Measurements from ENCODE around the gene HOXA1.

HOXA1 gene

DNA sequence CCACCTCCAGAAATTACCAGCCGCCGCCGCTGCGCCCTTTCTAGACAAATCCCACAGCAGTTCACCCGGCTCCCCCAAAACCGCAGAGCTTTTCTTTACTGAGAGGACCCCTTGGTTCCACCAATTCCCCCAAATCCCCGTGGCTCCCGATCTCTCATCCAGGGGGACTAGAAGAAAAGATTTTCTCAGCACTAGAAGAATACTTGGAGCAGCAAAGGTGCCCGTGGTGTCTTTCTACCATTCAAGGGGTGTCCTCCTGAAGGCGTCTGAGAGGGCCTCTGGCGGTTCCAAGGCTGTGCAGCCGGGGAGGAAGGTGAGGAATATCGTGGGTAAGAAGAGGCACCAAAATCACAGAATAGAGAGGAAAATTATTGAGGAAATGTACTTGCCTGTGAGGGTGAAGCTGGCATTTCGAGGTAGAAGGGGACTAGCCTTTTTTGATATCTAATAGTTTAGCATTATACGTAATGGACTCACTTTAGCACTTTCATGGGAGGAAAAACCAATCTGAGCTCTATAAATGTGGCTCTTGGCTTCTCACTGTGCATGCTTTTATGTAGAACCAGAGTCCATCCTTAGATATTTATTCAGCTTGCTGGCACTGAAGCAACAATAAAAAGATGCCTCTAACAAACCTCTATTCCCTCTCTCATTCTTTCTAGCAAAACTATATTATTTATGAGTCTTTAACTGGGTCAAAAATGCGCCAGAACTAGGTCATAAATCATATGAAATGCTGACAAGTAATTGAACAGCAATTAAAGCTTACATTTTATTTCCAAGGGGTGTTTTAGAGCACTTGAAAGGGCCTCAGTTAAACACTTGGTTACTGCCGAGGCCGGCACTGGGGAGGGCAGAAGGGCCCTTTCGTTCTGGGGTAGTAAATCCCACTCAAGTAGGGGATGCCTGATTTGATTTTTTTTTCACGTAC lies 20.5 kb upstream of the HOXA1 start:
- no peak for DNase-seq

DNA sequence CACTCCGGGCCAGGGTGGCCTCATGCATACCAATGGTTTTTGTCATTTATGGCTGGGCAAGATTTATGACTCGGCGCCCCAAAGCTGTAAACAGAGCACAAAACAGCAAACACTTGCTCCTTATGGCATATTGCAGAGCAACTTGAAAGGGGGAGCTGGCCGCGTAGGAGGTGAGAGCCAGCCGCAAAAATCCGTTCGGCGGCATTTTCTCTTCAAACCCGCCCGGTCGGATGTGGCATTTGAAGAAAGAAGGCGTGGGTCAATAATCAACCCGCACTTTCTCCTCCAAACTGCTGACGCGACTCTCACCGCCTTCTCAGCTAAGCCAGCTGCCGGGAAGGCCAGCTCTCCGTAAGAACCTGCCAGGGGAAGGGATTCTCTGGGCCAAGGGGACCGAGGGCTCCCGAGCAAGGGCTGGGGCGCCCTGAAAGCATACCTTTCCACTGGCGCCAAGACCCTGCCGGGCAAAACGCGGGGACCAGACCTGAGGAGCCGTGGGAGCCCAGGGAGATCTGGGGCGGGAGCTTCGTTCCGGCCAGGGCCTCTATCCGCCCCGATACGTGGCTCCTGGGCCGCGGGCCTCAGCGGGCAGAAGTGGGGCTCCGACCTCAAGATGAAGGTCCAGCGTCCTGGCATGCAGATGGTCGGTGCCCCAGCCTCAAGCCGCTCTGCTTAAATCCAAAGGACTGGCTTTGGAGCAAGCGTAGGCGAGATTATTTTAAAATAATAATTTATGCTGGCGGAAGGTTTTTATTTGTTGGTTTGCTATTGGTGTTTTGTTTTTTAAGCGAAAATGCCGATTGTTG lies 19.6 kb upstream of the HOXA1 start:
- no peak for DNase-seq

DNA sequence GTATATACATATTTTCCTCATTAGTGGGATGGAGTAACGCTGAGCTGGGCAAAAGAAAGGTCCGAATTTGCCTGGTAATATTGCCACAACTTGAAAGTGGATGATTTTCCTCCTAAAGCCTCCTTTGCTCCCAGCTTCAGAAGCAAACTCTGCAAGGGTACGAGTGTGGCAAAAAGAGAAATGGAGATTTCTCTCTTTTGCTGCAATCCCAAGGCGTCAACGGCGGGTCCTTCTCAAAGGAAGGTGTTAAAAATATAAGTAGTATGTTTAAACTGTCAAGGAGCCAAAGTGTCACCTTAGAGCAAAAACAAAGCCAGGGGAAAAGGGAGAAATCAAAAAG lies 19.1 kb upstream of the HOXA1 start:
- no peak for DNase-seq

DNA sequence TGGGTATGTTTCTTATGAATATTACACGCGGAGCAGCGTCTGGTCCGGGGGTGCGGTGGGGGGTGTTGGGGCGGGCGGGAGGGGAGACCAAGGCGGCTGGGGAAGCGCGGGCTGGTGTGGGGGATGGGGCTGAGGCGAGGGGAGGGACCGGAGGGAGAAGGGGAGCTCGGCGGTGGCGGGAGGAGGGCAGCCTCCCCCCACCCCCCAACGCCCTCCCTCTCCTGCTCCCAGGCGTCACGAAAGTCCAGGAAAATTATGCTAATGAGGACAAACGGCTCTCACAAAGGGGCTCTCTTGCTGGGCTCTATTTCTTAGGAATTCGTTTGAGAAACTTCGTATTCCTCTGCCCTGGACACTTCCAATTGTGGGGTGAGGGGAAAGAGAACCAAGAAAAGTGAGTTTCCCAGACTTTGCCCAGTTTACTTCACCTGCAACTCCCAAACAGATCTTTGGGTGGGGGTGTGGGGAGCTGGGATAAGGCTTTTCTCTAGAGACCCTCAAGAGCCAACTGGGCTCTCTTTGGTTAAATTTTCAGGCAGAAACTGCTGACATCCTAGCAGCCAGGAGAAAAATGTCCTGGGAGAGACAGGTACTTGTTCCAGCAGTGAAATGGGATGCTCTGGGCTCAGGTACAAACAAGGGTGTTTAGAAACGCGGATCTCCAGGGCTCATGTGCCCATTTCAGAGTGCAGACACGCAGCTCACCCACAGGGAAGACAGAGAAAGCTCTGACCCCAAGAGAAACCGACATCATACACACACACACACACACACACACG lies 18.4 kb upstream of the HOXA1 start:
- DNase-seq, result peak; percentile 50

DNA sequence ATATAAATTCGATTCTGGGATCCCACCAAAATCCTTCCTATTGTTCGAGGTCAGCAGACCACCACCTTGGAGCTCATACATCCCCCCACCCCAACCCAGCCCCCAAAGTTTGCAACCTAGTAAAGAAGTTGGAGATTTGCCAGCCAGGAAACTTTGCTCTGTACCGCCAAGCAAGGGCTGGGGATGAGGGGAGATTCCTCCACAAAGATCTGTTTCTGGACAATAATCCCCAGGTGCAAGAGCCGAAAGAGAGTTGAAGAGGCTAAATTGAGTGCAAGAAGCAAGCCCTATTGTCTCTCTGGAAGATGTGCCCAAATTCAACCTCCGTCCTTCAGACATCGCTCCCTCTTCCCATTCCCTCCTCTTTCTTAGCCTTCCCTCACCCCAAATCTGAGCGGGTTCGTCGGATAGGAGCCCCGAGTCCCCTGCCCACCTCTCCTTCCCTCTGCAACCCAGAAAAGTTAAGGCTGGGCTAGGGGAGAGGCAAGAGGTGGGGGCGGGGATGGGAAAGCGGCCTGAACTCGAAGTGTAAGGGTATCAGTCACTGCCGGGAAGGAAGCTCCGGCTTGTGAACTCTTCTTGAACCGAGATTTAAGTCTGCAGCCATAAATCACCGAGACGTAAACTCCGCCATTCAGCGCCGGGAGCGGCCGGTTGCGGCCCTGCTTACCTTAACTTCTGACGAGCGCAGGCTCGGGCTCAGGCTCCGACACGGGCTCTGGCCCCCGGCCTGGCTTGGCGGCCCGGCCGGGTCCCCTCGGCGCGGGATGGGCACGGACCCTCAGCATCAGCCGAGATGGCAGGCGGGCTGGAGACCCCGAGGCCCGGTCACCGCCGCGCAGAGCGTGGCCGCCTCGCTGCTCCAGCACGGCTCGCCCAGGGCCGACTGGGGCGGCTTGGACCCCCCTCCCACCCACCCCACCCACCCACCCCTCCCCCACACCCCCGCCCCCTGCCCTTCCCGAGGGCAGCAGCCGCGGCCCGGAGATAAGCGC lies 17.5 kb upstream of the HOXA1 start:
- DNase-seq, result no peak

DNA sequence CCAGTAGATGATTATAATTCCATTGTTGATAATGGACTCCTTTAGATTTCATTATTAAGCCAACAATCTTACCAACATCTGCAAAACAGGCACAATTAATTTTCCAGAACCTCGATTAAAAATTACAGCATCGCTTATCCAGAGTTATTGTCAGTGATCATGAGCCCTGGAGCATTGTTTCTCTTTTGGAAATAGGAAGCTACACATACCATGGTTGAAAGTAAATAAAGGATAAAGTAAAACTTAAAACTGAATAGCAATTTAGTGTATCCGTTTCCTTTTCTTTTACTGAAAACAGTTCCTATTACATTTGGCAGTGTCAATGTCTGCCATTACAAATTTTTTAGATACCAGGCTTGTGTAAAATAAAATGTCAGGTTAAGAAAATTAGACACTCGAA lies 16.6 kb upstream of the HOXA1 start:
- no peak for DNase-seq

DNA sequence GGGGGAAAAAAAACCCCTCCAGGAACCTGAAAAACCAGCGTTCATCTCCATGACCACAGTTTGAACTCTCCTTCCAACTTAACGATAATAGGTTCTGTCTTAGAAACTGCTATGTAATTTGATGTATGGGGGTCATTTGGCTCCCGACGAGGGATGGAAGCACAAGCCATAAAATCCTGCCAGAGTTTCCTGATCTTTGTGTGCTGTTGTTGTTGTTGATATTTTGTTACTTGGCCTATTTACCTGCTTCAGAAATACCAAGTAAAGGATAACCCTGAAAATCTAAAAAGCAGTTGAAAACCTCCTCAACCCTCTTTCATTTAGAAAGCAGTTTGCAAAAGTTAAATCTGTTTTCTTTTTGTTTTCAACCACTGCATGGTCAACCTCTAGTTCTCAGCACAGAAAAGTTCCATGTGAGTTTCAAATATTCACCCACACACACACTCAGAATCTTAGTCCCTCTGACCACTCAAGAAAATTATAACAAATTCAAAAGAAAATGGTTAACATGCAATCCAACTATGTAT lies 16.0 kb upstream of the HOXA1 start:
- no peak for DNase-seq

DNA sequence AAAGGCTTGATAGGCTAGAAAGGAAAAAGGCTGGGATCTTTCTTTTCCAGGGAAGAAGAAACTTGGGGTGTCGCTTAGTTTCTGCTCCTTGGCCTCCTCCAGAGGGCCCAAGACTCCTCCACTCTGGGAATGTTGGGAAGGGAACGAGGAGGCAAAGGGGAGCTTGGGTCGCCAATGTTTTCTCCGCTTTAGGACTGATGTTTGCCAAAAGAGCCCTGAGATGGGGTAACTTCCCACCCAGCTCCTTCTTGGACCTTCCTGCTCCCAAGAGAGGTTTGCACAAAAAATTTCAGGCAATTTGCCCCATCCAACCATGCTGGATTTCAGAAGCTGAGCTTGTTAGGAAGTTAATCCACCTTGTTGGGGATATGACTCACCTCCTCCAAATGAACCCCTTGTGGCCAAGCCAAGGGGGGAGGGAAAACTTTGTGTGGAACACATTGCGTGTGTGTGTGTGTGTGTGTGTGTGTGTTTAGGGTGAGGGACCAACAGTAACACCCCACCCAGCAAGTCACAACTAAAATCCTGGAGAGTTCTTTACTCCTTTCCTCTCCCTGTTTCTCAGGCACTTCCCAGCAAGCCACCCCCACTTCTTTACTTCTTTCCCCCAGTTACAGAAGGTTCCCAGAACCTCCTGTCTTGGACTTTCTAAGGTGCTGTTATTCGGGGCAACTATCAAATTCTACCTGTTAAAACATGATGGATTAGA lies 15.4 kb upstream of the HOXA1 start:
- no peak for DNase-seq

DNA sequence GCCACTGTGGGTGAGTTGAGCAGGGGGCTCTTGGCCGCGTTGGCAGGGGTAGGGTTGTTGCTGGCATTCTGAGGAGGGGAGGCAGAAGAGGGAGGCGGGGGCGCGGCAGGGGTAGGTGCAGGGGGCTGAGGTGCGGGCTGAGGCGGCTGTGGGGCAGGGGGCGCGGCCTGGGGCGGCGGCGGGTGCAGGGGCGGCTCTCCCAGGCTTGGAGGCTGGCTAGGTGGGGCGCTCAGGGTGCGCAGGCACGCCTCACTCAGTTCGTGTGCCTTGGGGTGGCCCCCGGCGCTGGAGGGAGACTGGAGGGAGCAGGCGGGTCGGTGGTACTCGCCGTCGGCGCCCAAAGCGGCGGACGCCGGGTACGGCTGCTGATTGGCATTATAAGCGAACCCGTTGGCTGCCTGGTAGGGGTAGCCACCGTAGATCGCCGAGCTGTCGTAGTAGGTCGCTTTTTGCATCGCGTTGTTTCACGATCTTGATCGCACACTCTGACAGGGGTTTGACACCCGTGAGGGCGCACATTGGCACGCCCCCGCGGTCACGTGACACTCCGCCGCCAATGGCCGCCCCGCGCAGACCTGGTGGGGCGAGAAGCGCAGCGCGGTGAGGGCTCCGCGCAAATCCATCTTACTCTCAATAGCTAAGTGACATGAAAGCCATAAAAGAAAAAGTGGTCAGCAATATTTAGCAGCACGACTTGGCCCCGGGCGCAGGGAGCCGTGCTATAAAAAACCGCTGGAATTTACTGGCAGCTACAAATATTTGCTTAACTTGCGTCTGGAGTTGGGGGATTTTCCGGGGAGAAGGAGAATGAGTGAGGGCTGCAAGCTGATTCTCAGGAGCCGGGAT lies 14.6 kb upstream of the HOXA1 start:
- DNase-seq, result no peak

DNA sequence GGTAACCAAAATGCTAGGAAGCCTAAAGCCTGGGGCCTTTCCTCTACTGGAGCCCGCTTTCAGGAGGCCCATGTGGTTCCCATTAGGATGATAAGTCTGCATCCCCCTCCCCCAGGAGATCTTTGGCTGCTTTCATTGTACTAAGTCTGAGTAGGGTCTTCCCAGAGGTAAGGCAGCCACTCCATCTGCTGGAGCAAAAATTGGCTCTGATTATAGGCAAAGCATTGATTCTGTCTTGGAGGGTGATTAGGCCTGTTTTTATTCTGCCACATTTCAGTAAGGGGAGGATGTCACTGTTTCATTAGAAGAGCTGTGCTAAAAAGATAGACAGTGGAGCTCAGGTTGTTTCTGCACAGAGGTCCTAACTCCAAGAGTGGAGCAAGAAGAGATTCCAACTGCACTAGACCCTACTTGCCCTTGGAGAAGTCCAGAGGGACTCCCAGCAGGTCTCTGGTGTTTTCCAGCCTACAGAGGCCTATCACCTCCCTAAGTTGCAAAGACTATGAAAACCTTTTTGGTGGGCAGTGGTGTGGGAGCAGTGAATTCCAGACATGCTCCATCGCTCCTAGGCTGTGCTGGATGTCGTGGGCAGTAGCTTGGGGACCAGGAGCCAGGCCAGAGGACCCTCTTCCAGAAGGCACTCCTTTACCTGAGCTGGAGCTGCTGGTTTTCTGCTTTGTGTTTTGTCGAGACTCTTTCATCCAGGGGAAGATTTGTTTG lies 13.8 kb upstream of the HOXA1 start:
- DNase-seq, result no peak

DNA sequence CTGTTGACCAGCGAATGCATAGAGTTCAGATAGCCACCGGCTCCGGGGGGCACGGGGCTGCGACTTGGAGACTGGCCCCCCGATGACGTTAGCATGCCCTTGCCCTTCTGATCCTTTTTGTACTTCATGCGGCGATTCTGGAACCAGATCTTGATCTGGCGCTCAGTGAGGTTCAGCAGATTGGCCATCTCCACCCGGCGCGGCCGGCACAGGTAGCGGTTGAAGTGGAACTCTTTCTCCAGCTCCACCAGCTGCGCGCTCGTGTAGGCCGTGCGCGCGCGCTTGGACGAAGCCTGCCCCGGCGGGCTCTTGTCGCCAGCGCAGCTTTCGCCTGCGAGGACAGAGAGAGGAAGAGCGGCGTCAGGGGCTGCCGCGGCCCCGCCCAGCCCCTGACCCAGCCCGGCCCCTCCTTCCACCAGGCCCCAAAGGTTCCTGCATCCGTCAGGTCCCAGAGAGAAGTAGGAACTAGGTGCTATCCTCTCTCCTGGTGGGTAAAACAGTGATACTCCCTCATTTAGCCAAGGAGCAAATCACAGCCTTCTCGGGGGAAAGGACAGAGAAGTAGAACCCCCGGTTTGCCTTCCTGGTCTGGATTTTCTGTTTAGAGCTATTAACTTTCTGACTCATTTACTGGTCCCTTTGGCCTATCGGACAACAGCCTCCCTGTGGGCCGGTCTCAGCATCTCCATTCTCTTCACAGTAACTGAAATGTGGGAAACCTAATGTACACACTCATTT lies 12.8 kb upstream of the HOXA1 start:
- DNase-seq, result no peak

DNA sequence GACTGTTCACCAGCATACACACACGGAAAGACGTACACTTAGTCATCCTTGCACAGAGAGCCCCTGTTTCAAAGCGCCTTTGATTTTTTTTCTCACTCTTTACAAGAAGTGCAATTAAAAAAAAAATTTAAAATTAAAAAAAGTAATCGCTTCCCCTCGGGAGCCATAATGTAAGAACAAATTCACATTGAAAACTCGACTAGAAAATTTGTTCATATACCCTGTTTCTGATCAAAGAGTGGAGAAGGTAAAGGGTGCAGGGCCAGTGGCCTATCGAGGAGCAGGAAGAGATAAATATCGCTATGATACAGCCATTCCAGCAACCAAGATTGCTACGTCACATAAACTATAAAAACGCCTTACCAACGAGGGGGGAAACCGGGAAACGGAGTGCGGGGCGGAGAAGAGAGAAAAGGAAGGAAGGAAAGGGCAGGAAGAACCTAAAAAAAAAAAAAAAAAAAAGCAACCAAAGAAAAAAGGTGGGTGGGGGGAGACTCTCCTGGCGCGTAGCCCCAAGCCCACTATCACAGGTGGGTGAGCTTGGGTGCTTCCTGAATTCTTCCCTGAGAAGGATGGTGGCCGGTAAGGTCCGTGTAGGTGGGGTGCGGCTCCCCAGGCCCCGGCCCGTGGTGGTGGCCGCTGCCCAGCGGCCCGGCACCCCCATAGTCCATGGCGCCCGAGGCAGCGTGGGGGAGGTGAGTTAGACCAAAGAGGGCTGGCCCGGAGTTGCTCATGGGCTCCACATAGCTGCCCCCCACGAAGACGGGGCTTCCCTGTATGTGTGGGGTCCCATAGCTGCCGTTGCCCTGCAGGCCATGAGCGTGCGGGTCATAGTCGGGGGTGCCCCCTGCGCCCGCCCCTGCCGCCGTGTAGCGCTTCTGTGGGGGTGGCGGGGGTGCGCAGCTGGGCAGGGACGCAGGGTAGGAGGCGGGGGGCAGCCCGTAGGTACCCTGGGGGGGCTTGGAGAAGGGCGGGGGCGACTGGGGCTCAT lies 11.9 kb upstream of the HOXA1 start:
- DNase-seq, result no peak

DNA sequence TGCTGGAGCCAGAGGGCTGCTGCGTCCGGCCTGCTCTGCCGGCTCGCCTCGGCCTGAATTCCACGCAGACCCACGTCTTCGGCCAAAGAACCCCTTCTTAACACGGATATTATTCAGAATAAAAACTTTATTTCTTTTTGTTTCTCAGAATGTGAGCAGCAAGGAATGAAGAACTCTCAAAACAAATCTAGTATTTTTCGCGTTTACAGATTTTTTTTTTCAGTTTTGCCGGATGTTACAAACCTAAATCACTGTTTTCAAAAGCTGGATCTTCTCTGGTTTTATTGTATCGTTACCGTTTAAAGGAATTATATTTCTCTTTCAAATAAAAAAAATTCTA lies 11.1 kb upstream of the HOXA1 start:
- no peak for DNase-seq

DNA sequence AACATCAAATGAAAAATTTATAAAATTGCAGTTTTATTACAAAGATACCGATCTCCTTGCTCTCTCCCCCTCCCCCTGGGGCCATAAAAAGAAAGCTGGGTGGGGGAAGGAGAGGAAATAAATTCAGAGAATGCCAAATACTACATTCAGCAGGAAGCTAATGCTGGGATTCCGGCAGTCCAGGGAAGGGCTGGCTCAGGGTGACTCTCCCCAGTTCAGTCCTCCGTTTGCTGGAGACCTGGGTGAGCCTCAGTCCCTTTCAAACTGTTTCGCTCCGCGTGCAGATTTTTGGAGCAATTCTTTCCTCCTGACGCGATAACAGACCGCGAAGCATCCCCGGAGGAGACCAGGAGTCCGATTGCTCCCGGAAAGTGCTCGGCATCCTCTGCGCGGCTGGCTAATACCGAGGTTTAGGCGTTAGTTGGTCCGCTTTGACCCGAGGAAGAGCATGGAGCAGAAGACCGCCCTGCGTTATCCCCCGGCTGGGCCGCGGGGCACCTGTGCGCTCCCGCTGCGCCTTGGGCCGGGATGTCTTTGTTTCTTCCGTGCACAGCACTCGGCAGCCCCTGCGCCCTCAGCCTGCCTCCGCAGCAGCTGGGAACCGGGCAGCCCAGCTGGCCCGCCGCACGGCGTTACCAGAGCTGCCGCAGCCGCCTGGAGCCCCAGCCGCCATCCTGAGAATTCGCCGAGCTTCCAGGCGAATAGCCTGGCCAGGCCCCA lies 10.5 kb upstream of the HOXA1 start:
- DNase-seq, result no peak

DNA sequence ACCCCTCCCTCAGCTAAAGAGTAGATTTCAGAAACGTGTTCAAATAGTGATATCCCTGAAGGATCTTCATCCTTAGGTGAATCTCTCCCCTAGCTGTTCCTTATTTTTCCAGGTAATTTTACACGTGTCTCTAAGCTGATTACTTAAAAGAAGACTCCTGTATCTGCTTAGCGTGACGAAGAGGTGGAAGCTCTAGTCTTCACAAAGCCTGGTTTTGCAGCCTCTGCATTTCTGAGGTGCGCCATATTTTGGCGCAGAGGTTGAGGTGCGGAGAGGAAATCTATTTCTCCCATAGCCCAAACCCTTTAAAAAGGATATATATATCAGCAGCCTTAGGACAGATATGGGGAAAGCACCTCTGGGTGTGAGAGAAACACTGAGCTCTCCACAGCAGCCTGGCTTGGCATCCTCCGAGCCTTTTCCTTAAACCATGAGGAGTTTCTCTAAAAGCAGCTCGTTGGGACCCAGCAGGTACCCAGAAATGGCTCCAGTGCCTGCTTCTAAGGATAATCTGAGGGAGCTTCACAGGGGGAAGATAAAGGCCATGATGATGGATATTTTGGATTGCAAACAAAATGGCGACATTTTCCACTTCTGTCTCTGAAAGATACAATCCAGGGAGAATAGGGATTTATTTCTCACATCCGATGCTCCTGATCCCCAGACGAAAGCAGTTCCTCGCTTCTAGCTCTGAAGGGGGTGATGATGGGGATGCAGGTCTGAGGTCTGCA lies 9.7 kb upstream of the HOXA1 start:
- no peak for DNase-seq

DNA sequence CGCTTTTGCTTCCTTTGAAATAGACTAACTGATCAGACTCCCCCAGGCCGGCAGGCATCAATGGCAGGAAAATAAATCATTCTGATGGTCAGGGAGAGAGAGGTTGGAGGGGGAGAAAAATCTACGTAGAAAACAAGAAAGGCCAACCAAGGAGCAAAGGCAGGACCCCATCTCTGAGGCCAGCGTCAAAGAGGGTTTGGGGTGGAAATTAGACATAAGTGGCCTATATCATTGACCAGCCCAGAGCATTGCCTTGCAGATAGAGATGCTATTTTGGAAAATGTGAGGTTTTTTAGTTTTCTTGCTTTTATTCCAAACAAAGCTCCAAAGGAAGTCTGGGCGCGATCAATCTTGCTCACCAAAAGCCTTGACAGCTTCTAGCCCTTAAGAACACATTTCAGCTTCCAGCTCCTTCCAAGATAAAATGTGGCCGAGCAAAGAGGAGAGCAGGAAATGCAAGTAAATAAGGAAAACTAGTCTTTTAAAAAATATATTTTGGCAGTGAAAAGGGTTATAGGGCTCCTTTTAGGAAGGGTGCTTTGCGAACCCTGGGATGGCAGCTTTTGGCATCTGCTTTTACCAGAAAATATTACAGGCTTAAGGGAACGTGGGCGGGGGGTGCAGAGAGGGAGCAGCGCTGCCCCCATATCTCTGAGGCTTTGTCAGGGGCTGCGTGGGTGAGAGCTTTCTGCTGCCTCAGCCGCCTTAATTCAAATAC lies 8.7 kb upstream of the HOXA1 start:
- DNase-seq, result no peak
